Ovary (tissue), 9 donors: ENCODE measurements around the gene MESD. TPM values are rescaled to one million over a fixed set of nuclear protein-coding genes. Genes with fewer than 3 reads are reported as not detected.

Source experiments
- DNase-seq, 5 donors: peaks; one replicate each; pipeline ENCODE4 v3.0.0-alpha.2; 2019 to 2020
- H3K27ac ChIP-seq, 2 donors: fragments of 200-600 bp; one replicate each; pipeline versions ENCODE4 v1.5.1 to v1.8.0; 2019 to 2022
- H3K27me3 ChIP-seq: fragments of 200-600 bp; one replicate; pipeline ENCODE4 v1.8.0; 2022
- H3K36me3 ChIP-seq: fragments of 200-600 bp; sonication (generic); one replicate; pipeline ENCODE4 v1.5.1; 2019
- H3K4me1 ChIP-seq: one replicate; pipeline ENCODE4 v1.8.1; 2013; ENCODE audit warnings: mild to moderate bottlenecking, moderate library complexity; ENCODE audit not compliant: insufficient read depth
- H3K4me3 ChIP-seq: fragments of 200-600 bp; sonication (generic); one replicate; pipeline ENCODE4 v1.5.1; 2017
- H3K9me3 ChIP-seq, 2 donors: fragments of 200-600 bp in 1 of 2; sonication (generic) in 1 of 2; one replicate each; pipeline versions ENCODE4 v1.5.1 to v1.8.1; 2013 to 2019; ENCODE audit warnings: mild to moderate bottlenecking in 1 of 2, moderate library complexity in 1 of 2
- CTCF ChIP-seq, 3 donors: fragments of 450-650 bp in 2 of 3; fragments of 200-600 bp in 1 of 3; IDR thresholded peaks; one replicate each; pipeline versions ENCODE4 v1.5.1 to v1.8.0; 2016 to 2022; ENCODE audit warnings: antibody characterized with exemption in 3 of 3, mild to moderate bottlenecking in 1 of 3
- EP300 ChIP-seq: sonication (generic); formaldehyde crosslinking; IDR thresholded peaks from one replicate; pipeline ENCODE4 v1.6.1; 2017; ENCODE audit warnings: antibody characterized with exemption
- POLR2A ChIP-seq: fragments of 450-650 bp; IDR thresholded peaks from one replicate; pipeline ENCODE4 v1.6.1; 2017; ENCODE audit warnings: antibody characterized with exemption, mild to moderate bottlenecking, moderate library complexity
- WGBS, 3 donors: extraction: QIAGEN DNeasy Blood & Tissue Kit in 1 of 3; methylation state at CpG; one replicate each; pipeline versions ENCODE4 v1.1.5 to v1.1.7; 2013 to 2017; 5-methylcytosine and 5-hydroxymethylcytosine counted together
- intact Hi-C, 4 donors: fragments of 100-400 bp; cut with DNase I; formaldehyde crosslinking; loops; one replicate each; pipeline versions ENCODE4 v1.11.0 to v1.15.1; 2022 to 2023
- polyA plus RNA-seq, 2 donors: library from polyadenylated mRNA; stranded (reverse); fragments of 200-250 nt in 1 of 2; fragments of 350-450 nt in 1 of 2; fragmentation: Illumina TruSeq in 1 of 2; extraction: RNeasy Lipid Tissue Mini Kit (QIAGEN cat#74804) in 1 of 2; gene quantifications; one replicate each; pipeline ENCODE4 v1.2.3, GENCODE V29; 2013 to 2014
- total RNA-seq, 7 donors: library from RNA; depleted of rRNA in 2 of 7; stranded (reverse); fragments of >200 nt in 2 of 7; fragmentation: NEBNext Ultra II Directional in 3 of 7; extraction: Animal tissue kit (Norgen Biotek cat#: 25700) in 3 of 7; gene quantifications; one replicate each; pipeline versions ENCODE4 v1.1.0 to v1.2.4, GENCODE V29; 2016 to 2023
- donor health status: DM: no; HTN: no; CAD: no; lungs with moderate emphysema.
- donor health status: DM: no; HTN: no; CAD: no.
- donor health status: Bipolar disorder and iron deficiency.
- donor health status: DM: yes; HTN: yes; CAD: no.
- donor health status: DM: no; HTN: no; CAD: no.
- donor health status: DM: yes; HTN: yes; CAD: no.

MESD gene
- total and polyA plus RNA-seq, 9 donors: 18.0 to 34.8 (median 29.3) TPM

GRCh38 chr15:80920271-80920699 lies 69.3 kb downstream of the MESD start:
- Histone ChIP-seq H3K4me3 (no peak overlapping the region), H3K27ac (no peak overlapping the region)
- TF ChIP-seq POLR2A: no peak
- TF ChIP-seq CTCF (IDR thresholded peaks at IDR 0.05): no peak
- TF ChIP-seq EP300: no peak

GRCh38 chr15:80918196-80918783 lies 71.3 kb downstream of the MESD start:
- no peaks in the 10 kb centered on the region for H3K36me3 ChIP-seq
- intact Hi-C loops: no loop called here
- DNase-seq: no peak

More at GRCh38 chr15:80920271-80920699, 69.3 kb downstream of the MESD start:
- no peaks in the 10 kb centered on the region for H3K27me3 ChIP-seq
- no peaks in the 10 kb centered on the region for H3K4me1 ChIP-seq
- DNase-seq: no peak
- H3K36me3 ChIP-seq: no peaks in the 10 kb centered on the region
- 82 to 92% (median 83%) methylated on average over 5 of the region's 5 CpGs for WGBS, 3 donors
- intact Hi-C loops: no loop called here
- no peaks in the 10 kb centered on the region for H3K9me3 ChIP-seq

GRCh38 chr15:80916056-80916455 lies 73.6 kb downstream of the MESD start:
- Histone ChIP-seq H3K27ac (no peak overlapping the region), H3K27me3 (no peaks in the 10 kb centered on the region), H3K9me3 (no peaks in the 10 kb centered on the region), H3K4me3 (no peak overlapping the region), H3K36me3 (no peaks in the 10 kb centered on the region), H3K4me1 (peaks cover 16% of the 10 kb centered on the region)
- intact Hi-C loops: no loop called here
- TF ChIP-seq POLR2A (no peak), EP300 (no peak), CTCF (IDR thresholded peaks at IDR 0.05) (no peak)
- DNase-seq: no peak
- 75 to 83% (median 78%) methylated on average over 7 of the region's 7 CpGs for WGBS, 3 donors

More at GRCh38 chr15:80918196-80918783, 71.3 kb downstream of the MESD start:
- 95 to 98% (median 96%) methylated on average over 5 of the region's 5 CpGs for WGBS, 3 donors
- Histone ChIP-seq H3K9me3 (no peaks in the 10 kb centered on the region), H3K4me3 (no peak overlapping the region), H3K27ac (no peak overlapping the region), H3K4me1 (peaks cover 13% of the 10 kb centered on the region), H3K27me3 (no peaks in the 10 kb centered on the region)
- no peak for TF ChIP-seq POLR2A
- TF ChIP-seq EP300: no peak
- TF ChIP-seq CTCF (IDR thresholded peaks at IDR 0.05): no peak

DNA sequence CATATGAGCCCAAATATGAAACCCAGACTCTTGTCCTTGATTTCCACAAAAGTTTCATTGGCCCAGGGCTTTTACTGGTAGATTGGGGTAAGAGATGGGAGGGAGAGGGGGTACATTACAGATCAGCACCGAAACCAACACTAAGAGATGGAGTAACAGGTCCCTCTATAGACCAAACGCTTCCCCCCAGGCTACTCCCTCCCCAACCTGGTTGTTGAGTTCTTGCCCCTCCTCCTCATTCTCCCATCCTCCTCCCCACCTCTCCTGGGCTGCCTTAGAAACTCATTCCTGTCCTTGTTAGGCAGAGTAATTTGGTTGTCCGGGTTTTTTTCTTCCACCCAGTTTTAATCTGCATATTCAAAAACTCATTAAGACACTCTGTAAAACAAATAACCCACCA lies 74.1 kb downstream of the MESD start:
- Histone ChIP-seq H3K27ac (no peak overlapping the region), H3K9me3 (no peaks in the 10 kb centered on the region), H3K27me3 (no peaks in the 10 kb centered on the region), H3K4me3 (no peak overlapping the region), H3K4me1 (peaks cover 16% of the 10 kb centered on the region), H3K36me3 (no peaks in the 10 kb centered on the region)
- no peak for DNase-seq
- intact Hi-C loops: no loop called here
- no peak for TF ChIP-seq POLR2A
- TF ChIP-seq EP300: no peak
- no peak for TF ChIP-seq CTCF (IDR thresholded peaks at IDR 0.05)
- WGBS, 3 donors: 67 to 79% (median 76%) methylated on average over 3 of the region's 3 CpGs
